SH-SY5Y (cell line): ENCODE data around the gene TSPAN15.

Experiments
- GATA2 ChIP-seq: IDR thresholded peaks from 2 replicates; pipeline ENCODE4 v1.6.1; 2011; ENCODE audit warnings: mild to moderate bottlenecking, low read depth, low read length
- GATA3 ChIP-seq: IDR thresholded peaks from 2 replicates; pipeline ENCODE4 v1.6.1; 2011; ENCODE audit warnings: low read depth, mild to moderate bottlenecking, low read length, moderate library complexity

GRCh38 chr10:69480068-69480412 lies 28.8 kb downstream of the TSPAN15 start:
- TF ChIP-seq GATA2 (no peak), GATA3 (no peak)
